Ramos (cell line): ENCODE data around the gene RNASET2.
"Not testable (repeated sequence)": the region's sequence is repeated elsewhere in the genome, so short reads cannot be mapped to it uniquely, and the experiment has no call there.

Experiments used
- in situ Hi-C: fragments of 300-500 bp; cut with MboI; formaldehyde crosslinking; loops from one replicate; pipeline ENCODE4 v1.14.3; 2022; ENCODE audit warnings: low sequenced_read_pairs; ENCODE audit not compliant: unreplicated experiment

Gene RNASET2

GRCh38 chr6:166949528-166950442, 6.6 kb downstream of the RNASET2 start:
- in situ Hi-C loops, result no loop called here

GRCh38 chr6:166948724-166949123, 7.6 kb downstream of the RNASET2 start:
- in situ Hi-C loops, result not testable (repeated sequence)

GRCh38 chr6:166947251-166947650, 9.1 kb downstream of the RNASET2 start:
- in situ Hi-C loops, result no loop called here

- in situ Hi-C loops, result no loop called here
Measured at GRCh38 chr6:166946125-166946524, 10.2 kb downstream of the RNASET2 start.

- in situ Hi-C loops, result no loop called here
Measured at GRCh38 chr6:166944666-166945256, 11.6 kb downstream of the RNASET2 start.

GRCh38 chr6:166942393-166943168, 13.8 kb downstream of the RNASET2 start:
- in situ Hi-C loops, result no loop called here

GRCh38 chr6:166940643-166941068, 15.7 kb downstream of the RNASET2 start:
- in situ Hi-C loops, result no loop called here

GRCh38 chr6:166939894-166940293, 16.5 kb downstream of the RNASET2 start:
- in situ Hi-C loops, result no loop called here

- in situ Hi-C loops, result no loop called here
Measured at GRCh38 chr6:166939345-166939744, 17.0 kb downstream of the RNASET2 start.

GRCh38 chr6:166938704-166939103, 17.6 kb downstream of the RNASET2 start:
- in situ Hi-C loops, result no loop called here

- in situ Hi-C loops, result no loop called here
Measured at GRCh38 chr6:166938150-166938549, 18.2 kb downstream of the RNASET2 start.

GRCh38 chr6:166937746-166938145, 18.6 kb downstream of the RNASET2 start:
- in situ Hi-C loops, result no loop called here

- in situ Hi-C loops, result no loop called here
Measured at GRCh38 chr6:166936079-166936787, 20.1 kb downstream of the RNASET2 start.

- in situ Hi-C loops, result no loop called here
Measured at GRCh38 chr6:166935353-166935752, 21.0 kb downstream of the RNASET2 start.

GRCh38 chr6:166934174-166934573, 22.2 kb downstream of the RNASET2 start:
- in situ Hi-C loops, result no loop called here

GRCh38 chr6:166933396-166933795, 23.0 kb downstream of the RNASET2 start:
- in situ Hi-C loops, result no loop called here

GRCh38 chr6:166932616-166933015, 23.7 kb downstream of the RNASET2 start:
- in situ Hi-C loops, result no loop called here

GRCh38 chr6:166932116-166932515, 24.2 kb downstream of the RNASET2 start:
- in situ Hi-C loops, result no loop called here

- in situ Hi-C loops, result no loop called here
Measured at GRCh38 chr6:166931426-166931970, 24.9 kb downstream of the RNASET2 start.

GRCh38 chr6:166930354-166930891, 25.9 kb downstream of the RNASET2 start:
- in situ Hi-C loops, result no loop called here
